Thoracic aorta (tissue), 2 donors: ENCODE measurements around the gene BLVRB. TPM values are rescaled to one million over a fixed set of nuclear protein-coding genes. Genes with fewer than 3 reads are reported as not detected.
A peak's percentile ranks its signal among the peaks of the same experiment; 100 is the strongest.

ENCODE experiments used
- ATAC-seq: fragments of 150-250 bp; one replicate; pipeline ENCODE4 v1.8.0; 2017; ENCODE audit warnings: low read depth; ENCODE audit not compliant: insufficient number of reproducible peaks, low FRiP score
- DNase-seq: peaks from one replicate; pipeline ENCODE4 v3.0.0-alpha.2; 2020; ENCODE audit warnings: low spot score
- H3K27ac ChIP-seq, 2 donors: fragments of 200-600 bp; sonication (generic); 1 replicate in 1 of 2; 2 replicates in 1 of 2; pipeline ENCODE4 v1.5.1; 2016; ENCODE audit warnings: mild to moderate bottlenecking in 2 of 2, moderate library complexity in 2 of 2
- H3K27me3 ChIP-seq: fragments of 200-600 bp; sonication (generic); replicated peaks from 2 replicates; pipeline ENCODE4 v1.6.0; 2016; ENCODE audit warnings: mild to moderate bottlenecking; ENCODE audit not compliant: insufficient read depth
- H3K36me3 ChIP-seq: fragments of 200-600 bp; sonication (generic); one replicate; pipeline ENCODE4 v1.5.1; 2016
- H3K4me1 ChIP-seq, 2 donors: fragments of 200-600 bp; sonication (generic); 1 replicate in 1 of 2; 2 replicates in 1 of 2; pipeline versions ENCODE4 v1.5.1 to v1.6.0; 2016; ENCODE audit warnings: low read depth in 2 of 2, mild to moderate bottlenecking in 1 of 2; ENCODE audit not compliant: control insufficient read depth in 1 of 2
- H3K4me3 ChIP-seq: fragments of 200-600 bp; sonication (generic); 2 replicates; pipeline ENCODE4 v1.5.1; 2016; ENCODE audit warnings: mild to moderate bottlenecking
- H3K9me3 ChIP-seq: fragments of 200-600 bp; sonication (generic); 2 replicates; pipeline ENCODE4 v1.5.1; 2016
- total RNA-seq, 2 donors: library from RNA; depleted of rRNA; stranded (reverse); fragments of >200 nt; gene quantifications; one replicate each; pipeline versions ENCODE4 v1.1.0 to v1.2.3, GENCODE V29; 2016
- TF ChIP-seq, protein P1 (sequence below): fragments of 200-600 bp; sonication (generic); IDR thresholded peaks from one replicate; pipeline ENCODE4 v1.5.1; 2019; ENCODE audit warnings: antibody characterized with exemption

Gene BLVRB
- total RNA-seq, 2 donors from 2014 or later, result 97.4 to 229 TPM

DNA sequence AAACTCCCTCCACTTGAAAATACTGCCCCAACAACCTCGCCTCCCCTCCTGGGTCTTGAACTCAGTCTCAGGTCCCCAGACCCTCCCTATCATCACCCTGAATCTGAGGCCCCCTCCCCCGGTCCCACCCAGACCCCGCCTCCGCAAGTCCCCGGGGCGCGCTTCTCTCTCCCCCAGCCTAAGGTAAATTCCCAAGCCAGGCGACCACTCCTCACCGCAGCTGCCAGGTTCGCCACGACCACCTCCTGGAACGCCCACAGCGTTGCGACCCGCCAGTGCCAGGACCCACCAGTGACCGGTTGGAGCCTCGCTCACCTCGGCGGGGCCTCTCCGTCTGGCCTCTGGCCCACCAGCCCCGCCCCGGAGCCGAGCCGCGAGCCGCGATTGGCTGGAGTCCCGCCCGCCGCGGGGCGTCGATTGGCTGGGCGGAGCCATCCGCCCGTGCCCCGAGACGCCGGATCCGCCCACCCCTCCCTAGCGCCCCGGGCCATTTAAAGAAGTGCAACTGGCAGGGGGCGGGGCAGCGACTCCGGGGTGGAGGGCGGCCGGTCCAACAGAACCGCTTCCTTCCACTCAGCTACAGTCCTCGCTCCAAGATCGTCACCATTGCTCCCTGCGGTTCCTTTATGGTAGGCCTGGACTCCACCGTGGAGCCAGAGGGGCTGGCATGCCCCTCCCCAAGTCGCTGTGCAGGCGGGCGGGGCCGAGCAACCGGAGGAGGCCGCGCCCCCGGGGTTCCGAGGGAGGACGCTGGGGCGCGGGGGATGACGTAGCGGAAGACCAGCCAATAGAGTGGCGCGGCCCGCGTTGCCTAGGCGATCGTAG lies 21.3 kb downstream of the BLVRB start, which contains the start of gene SERTAD3:
SERTAD3 (minus strand) TSS at position 336 of the 825 bp plus-strand sequence. CDS start 2,255 bp downstream, outside the sequence.
- Histone ChIP-seq H3K9me3 (no peaks in the 10 kb centered on the region), H3K36me3 (peaks cover 26% of the 10 kb centered on the region), H3K4me1 (peaks cover 14 to 20% of the 10 kb centered on the region in 2 donors), H3K27ac (peak within 1 kb of the TSS; percentile 90 to 96), H3K4me3 (peak within 1 kb of the TSS; percentile 93), H3K27me3 (no peaks in the 10 kb centered on the region)
- peak; percentile 94 for DNase-seq
- TF ChIP-seq, protein P1, sequence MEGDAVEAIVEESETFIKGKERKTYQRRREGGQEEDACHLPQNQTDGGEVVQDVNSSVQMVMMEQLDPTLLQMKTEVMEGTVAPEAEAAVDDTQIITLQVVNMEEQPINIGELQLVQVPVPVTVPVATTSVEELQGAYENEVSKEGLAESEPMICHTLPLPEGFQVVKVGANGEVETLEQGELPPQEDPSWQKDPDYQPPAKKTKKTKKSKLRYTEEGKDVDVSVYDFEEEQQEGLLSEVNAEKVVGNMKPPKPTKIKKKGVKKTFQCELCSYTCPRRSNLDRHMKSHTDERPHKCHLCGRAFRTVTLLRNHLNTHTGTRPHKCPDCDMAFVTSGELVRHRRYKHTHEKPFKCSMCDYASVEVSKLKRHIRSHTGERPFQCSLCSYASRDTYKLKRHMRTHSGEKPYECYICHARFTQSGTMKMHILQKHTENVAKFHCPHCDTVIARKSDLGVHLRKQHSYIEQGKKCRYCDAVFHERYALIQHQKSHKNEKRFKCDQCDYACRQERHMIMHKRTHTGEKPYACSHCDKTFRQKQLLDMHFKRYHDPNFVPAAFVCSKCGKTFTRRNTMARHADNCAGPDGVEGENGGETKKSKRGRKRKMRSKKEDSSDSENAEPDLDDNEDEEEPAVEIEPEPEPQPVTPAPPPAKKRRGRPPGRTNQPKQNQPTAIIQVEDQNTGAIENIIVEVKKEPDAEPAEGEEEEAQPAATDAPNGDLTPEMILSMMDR, result no peak
- ATAC-seq, result peak; percentile 76

DNA sequence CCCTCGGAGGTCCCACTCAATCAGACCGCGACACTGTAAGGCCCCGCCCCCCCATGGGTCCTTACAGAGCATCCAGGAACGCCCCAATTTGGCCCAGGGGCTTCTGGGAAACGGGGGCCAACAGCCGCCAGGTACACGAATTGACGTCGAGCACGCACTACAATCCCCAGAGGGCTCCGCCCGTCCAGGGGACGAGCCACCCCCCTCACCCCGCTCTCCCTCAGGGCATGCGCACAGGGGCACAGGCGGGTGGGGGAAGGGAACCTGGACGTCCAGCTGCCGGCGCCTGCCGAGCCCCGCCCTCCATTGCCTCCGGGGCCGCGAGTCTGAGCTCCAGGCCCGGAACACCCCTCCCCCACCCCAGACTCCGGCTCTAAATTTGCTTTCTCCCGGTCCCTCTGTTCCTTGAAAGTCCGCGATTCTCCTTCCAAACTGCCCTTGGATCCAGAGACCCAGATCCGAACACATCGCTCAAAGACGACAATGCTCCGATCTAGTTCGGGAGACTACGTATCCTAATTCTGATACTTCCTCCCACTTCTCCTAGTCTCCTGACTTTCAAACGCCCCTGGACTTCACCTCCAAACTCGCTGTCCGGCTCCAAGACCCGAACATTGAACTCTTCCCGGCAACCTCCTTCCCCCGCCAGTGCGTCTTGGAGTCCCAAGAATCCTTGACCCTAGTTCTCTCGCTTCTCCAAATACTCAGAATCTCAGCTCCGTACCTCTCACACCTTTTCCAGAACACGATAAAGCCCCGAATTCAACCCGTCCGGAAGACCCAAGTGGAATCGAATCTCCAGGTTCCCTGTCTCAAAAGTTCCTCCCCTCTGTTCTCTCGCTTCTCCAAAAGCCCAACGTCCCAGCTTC lies 22.2 kb downstream of the BLVRB start:
- H3K4me3 ChIP-seq, result peak overlapping the region; percentile 93
- peaks cover 14 to 20% of the 10 kb centered on the region in 2 donors for H3K4me1 ChIP-seq
- ATAC-seq, result peak; percentile 75
- H3K27ac ChIP-seq, result peak overlapping the region; percentile 90 to 96
- H3K27me3 ChIP-seq, result no peaks in the 10 kb centered on the region
- peak; percentile 100 for DNase-seq
- TF ChIP-seq, protein P1, result no peak
- no peaks in the 10 kb centered on the region for H3K9me3 ChIP-seq
- peaks cover 26% of the 10 kb centered on the region for H3K36me3 ChIP-seq

DNA sequence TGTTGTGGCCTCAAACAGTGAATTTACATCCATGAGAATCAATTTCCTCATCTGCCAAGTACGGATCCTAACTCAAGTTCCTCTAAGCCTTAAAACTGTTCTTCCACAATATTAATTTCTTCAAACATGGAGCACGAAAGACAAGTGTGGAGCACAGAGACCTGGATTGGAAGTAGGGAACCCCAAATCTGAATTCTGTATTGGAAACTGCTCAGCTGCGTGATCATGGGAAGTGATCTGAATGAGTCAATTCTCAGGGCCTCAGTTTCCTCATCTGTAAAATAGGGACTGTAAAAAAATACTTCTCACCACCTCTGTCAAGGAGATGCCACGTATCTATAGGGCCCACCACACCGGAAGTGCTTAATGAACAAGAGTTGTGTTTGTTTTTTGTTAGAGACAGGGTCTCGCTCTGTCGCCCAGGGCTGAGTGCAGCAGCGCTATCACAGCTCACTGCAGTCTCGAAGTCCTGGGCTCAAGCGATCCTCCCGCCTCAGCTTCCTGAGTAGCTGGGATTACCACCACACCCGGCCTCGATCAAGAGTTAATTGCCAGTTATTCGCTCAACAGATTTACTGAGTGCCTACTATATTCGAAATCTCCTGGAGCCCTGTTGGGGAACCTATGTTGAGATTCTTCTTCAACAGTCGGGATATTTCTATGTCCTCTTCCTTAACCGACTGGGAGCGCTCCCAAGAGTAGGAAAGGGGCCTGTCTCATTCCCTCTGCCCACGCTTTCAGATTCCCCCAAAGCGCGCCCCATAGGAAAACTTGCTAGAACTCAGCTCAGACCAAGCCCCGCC lies 23.0 kb downstream of the BLVRB start:
- ATAC-seq (no peak), DNase-seq (no peak)
- H3K36me3 ChIP-seq, result peaks cover 18% of the 10 kb centered on the region
- peaks cover 14 to 20% of the 10 kb centered on the region in 2 donors for H3K4me1 ChIP-seq
- no peaks in the 10 kb centered on the region for H3K27me3 ChIP-seq
- TF ChIP-seq, protein P1, result no peak
- peak overlapping the region; percentile 67 to 96 for H3K27ac ChIP-seq
- H3K9me3 ChIP-seq, result no peaks in the 10 kb centered on the region
- peak overlapping the region; percentile 93 for H3K4me3 ChIP-seq

DNA sequence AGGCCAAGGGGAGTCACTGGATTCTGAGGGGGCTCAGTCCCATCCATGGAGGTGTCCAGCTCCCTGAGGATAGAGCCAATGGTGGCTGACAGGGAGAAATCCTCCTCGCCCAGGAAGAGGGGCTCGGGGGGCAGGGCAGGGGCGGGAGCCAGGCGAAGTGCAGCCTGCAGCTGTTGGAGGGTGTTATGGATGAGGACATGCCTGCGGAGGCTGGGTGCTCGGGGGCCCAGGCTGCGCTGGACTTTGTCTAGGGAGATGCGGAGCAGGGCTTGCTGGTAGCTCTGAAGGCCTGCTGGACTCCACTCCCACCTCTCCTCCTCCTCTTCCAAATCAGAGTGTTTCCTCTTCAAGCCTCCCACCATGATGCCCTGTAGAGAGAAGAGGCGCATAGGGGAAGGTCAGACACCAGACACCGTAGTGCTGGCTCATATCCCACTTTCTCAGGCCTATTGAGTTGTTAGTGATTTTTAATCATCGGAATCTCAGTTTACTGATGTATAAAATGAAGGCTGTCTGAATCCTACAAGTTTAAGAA lies 23.8 kb downstream of the BLVRB start:
- no peaks in the 10 kb centered on the region for H3K9me3 ChIP-seq
- H3K27me3 ChIP-seq, result no peaks in the 10 kb centered on the region
- H3K27ac ChIP-seq, result no peak overlapping the region
- peaks cover 18% of the 10 kb centered on the region for H3K36me3 ChIP-seq
- TF ChIP-seq, protein P1, result no peak
- DNase-seq (no peak), ATAC-seq (no peak)
- H3K4me1 ChIP-seq, result peaks cover 14 to 20% of the 10 kb centered on the region in 2 donors
- no peak overlapping the region for H3K4me3 ChIP-seq
